K562 (cell line): ENCODE results near the gene KLF1. TPM values are rescaled to one million over a fixed set of nuclear protein-coding genes. Genes with fewer than 3 reads are reported as not detected.

Experiments
- BCL6 ChIP-seq: fragments of 250-450 bp; sonication (Bioruptor Pico); IDR thresholded peaks from 2 replicates; pipeline ENCODE4 v1.4.0; 2020
- CCNT2 ChIP-seq: IDR thresholded peaks from 2 replicates; pipeline ENCODE4 v1.6.1; 2011; ENCODE audit warnings: borderline replicate concordance, low read depth, mild to moderate bottlenecking, moderate library complexity, mixed read lengths, low read length; ENCODE audit not compliant: insufficient read length; ENCODE audit errors: extremely low read depth
- CREB1 ChIP-seq, 2 experiments: sonication (generic) in 1 of 2; formaldehyde crosslinking in 1 of 2; IDR thresholded peaks; 2 replicates each; pipeline versions ENCODE4 v1.6.1 to v1.8.0; 2012 to 2022; ENCODE audit warnings: inconsistent platforms in 1 of 2, mild to moderate bottlenecking in 1 of 2, missing genetic modification reagents in 1 of 2, moderate library complexity in 1 of 2
- CTBP1 ChIP-seq: fragments of 450-650 bp; IDR thresholded peaks from 2 replicates; pipeline ENCODE4 v1.6.1; 2016; ENCODE audit warnings: borderline replicate concordance
- FOXP1 ChIP-seq: sonication (generic); formaldehyde crosslinking; IDR thresholded peaks from 2 replicates; pipeline ENCODE4 v1.8.0; 2022; ENCODE audit warnings: mild to moderate bottlenecking, missing genetic modification reagents
- KLF1 ChIP-seq: fragments of 450-650 bp; IDR thresholded peaks from 2 replicates; pipeline ENCODE4 v1.6.1; 2016; ENCODE audit warnings: missing genetic modification characterization, missing compliant biosample characterization
- MEIS2 ChIP-seq: fragments of 450-650 bp; IDR thresholded peaks from 2 replicates; pipeline ENCODE4 v1.6.1; 2014; ENCODE audit warnings: mild to moderate bottlenecking; ENCODE audit not compliant: partially characterized antibody
- NONO ChIP-seq, 2 experiments: fragments of 200-400 bp in 1 of 2; fragments of 450-650 bp in 1 of 2; formaldehyde crosslinking in 1 of 2; IDR thresholded peaks; 2 replicates each; pipeline ENCODE4 v1.6.1; 2017; ENCODE audit warnings: low read depth in 2 of 2, mild to moderate bottlenecking in 2 of 2, moderate library complexity in 2 of 2, low read length in 1 of 2
- POLR2G ChIP-seq: fragments of 200-400 bp; formaldehyde crosslinking; IDR thresholded peaks from 2 replicates; pipeline ENCODE4 v1.6.1; 2017; ENCODE audit warnings: low read depth, mild to moderate bottlenecking, antibody characterized with exemption, low read length, moderate library complexity
- RB1 ChIP-seq: fragments of 450-650 bp; IDR thresholded peaks from 2 replicates; pipeline ENCODE4 v1.6.1; 2017; ENCODE audit warnings: low read depth, mild to moderate bottlenecking
- XRCC3 ChIP-seq: fragments of 450-650 bp; IDR thresholded peaks from 2 replicates; pipeline ENCODE4 v1.6.1; 2017; ENCODE audit warnings: mild to moderate bottlenecking, moderate library complexity
- YY1 ChIP-seq, 3 experiments: IDR thresholded peaks; 2 replicates each; pipeline ENCODE4 v1.6.1; 2011; ENCODE audit warnings: low read length in 2 of 3, mild to moderate bottlenecking in 2 of 3, moderate library complexity in 2 of 3, borderline replicate concordance in 1 of 3, control low read depth in 1 of 3, low read depth in 1 of 3; ENCODE audit not compliant: insufficient read depth in 3 of 3, insufficient replicate concordance in 2 of 3, control insufficient read depth in 1 of 3, insufficient read length in 1 of 3; ENCODE audit errors: extremely low read depth in 1 of 3
- ZBTB1 ChIP-seq: sonication (generic); formaldehyde crosslinking; IDR thresholded peaks from 2 replicates; pipeline ENCODE4 v1.8.1; 2023; ENCODE audit warnings: missing genetic modification reagents, low read depth, mild to moderate bottlenecking, borderline replicate concordance
- ZNF263 ChIP-seq: sonication (generic); formaldehyde crosslinking; IDR thresholded peaks from 2 replicates; pipeline ENCODE4 v1.8.0; 2022; ENCODE audit warnings: mild to moderate bottlenecking, missing genetic modification reagents, borderline replicate concordance
- polyA plus RNA-seq, 8 experiments: library from polyadenylated mRNA; depleted of rRNA in 4 of 8; stranded (reverse) in 5 of 8; unstranded in 3 of 8; fragments of >200 nt; fragmentation: Nextera tagmentation in 2 of 8; fragmentation: Illumina TruSeq in 1 of 8; extraction: Ambion mirVana in 2 of 8; extraction: Trizol in 1 of 8; gene quantifications; 2 replicates each; pipeline versions ENCODE4 v1.2.1 to v1.2.3, GENCODE V29; 2011 to 2014; ENCODE audit warnings: inconsistent platforms in 1 of 8, missing spikeins in 1 of 8
- total RNA-seq, 7 experiments: library from RNA; depleted of rRNA in 6 of 7; stranded (reverse); fragments of >200 nt in 6 of 7; fragmentation: Illumina TruSeq in 2 of 7; extraction: Trizol in 2 of 7; gene quantifications; 2 replicates each; pipeline versions ENCODE4 v1.2.1 to v1.2.3, GENCODE V29; 2011 to 2021; ENCODE audit warnings: low replicate concordance in 1 of 7
- TF ChIP-seq, protein P1 (sequence below): sonication (generic); formaldehyde crosslinking; IDR thresholded peaks from 2 replicates; pipeline ENCODE4 v1.8.1; 2022; ENCODE audit warnings: missing genetic modification reagents
- TF ChIP-seq, protein P2 (sequence below): conservative IDR thresholded peaks from 2 replicates; pipeline ENCODE4 v1.6.1; 2011; ENCODE audit warnings: low read depth, mild to moderate bottlenecking, low read length; ENCODE audit not compliant: control insufficient read depth
- TF ChIP-seq, protein P3 (sequence below): IDR thresholded peaks from 2 replicates; pipeline ENCODE4 v1.6.1; 2011; ENCODE audit warnings: borderline replicate concordance, low read depth, mild to moderate bottlenecking, moderate library complexity, low read length; ENCODE audit not compliant: insufficient read depth, poor library complexity, severe bottlenecking
- TF ChIP-seq, protein P4 (sequence below), 3 experiments: IDR thresholded peaks in 2 of 3; conservative IDR thresholded peaks in 1 of 3; 2 replicates each; pipeline ENCODE4 v1.5.1; 2011 to 2012; ENCODE audit warnings: low read length in 3 of 3, mild to moderate bottlenecking in 3 of 3, control low read depth in 2 of 3, improper control_type of control experiment in 1 of 3, inconsistent platforms in 1 of 3, low read depth in 1 of 3, mixed read lengths in 1 of 3, moderate library complexity in 1 of 3; ENCODE audit not compliant: insufficient read depth in 2 of 3

KLF1 gene
- total and polyA plus RNA-seq, 9 of the 15 experiments (the other 6 are each of a cell fraction or from before 2014, with no cell fraction given), result 8.4 to 163 (median 47.3) TPM

DNA sequence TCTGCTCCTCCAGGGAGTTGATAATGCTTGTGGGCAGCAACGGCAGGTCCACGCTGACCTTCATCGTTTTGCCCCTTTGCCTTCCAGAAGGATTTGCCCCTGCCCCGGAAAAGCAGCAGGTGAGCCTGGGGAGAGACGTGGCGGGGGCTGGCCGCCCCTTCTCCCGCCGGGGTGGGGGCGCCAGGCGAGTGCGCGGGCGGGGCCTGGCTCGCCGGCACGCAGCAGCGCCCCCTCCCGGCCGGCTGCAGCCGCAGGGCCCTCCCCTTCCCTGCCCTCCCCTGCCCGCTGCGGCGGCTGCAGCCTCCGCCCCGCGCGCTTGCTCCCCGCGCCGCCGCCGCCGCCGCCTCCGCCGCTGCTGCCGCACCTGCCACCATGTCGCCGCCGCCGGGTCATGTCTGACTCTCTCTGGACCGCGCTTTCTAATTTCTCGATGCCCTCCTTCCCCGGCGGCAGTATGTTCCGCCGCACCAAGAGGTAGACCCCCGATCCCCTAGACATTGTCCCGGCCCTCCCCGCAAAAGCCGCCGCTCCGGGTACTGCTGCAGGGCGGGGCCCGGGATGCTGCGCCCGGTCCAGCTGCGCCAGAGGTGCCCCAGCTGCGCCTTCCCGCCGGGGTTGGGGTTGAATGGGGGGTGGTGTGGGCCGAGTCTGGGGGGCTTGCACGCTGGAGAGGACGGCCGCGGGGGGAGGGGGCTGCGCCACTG is 48.7 kb downstream of the KLF1 start, which contains the start of gene MAST1 (continued):
- peak in 2 of 3 experiments; percentile 24 to 37 for TF ChIP-seq YY1 (IDR thresholded peaks at IDR 0.05; ENCODE audit: borderline replicate concordance in 1 of 3, control insufficient read depth in 1 of 3, extremely low read depth in 1 of 3, insufficient read depth in 3 of 3, insufficient read length in 1 of 3, insufficient replicate concordance in 2 of 3, low read depth in 1 of 3, low read length in 2 of 3)
- 0 out of 2 replicates have a peak, but pooled peaks have one; percentile 4 for TF ChIP-seq ZNF263
- peak; percentile 86 for TF ChIP-seq CTBP1
- TF ChIP-seq FOXP1 (CRISPR knock-in tag), result peak; percentile 50; the same call in 1 of the 2 replicates
- TF ChIP-seq KLF1 (tag), result peak; percentile 91
- no peak for TF ChIP-seq XRCC3
- TF ChIP-seq RB1, result peak; percentile 92
- TF ChIP-seq CCNT2, result peak; percentile 48
- TF ChIP-seq POLR2G, result peak; percentile 68
- TF ChIP-seq, protein P1, sequence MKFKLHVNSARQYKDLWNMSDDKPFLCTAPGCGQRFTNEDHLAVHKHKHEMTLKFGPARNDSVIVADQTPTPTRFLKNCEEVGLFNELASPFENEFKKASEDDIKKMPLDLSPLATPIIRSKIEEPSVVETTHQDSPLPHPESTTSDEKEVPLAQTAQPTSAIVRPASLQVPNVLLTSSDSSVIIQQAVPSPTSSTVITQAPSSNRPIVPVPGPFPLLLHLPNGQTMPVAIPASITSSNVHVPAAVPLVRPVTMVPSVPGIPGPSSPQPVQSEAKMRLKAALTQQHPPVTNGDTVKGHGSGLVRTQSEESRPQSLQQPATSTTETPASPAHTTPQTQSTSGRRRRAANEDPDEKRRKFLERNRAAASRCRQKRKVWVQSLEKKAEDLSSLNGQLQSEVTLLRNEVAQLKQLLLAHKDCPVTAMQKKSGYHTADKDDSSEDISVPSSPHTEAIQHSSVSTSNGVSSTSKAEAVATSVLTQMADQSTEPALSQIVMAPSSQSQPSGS, result no peak
- TF ChIP-seq, protein P2, sequence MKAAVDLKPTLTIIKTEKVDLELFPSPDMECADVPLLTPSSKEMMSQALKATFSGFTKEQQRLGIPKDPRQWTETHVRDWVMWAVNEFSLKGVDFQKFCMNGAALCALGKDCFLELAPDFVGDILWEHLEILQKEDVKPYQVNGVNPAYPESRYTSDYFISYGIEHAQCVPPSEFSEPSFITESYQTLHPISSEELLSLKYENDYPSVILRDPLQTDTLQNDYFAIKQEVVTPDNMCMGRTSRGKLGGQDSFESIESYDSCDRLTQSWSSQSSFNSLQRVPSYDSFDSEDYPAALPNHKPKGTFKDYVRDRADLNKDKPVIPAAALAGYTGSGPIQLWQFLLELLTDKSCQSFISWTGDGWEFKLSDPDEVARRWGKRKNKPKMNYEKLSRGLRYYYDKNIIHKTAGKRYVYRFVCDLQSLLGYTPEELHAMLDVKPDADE, result 0 out of 2 replicates have a peak, but pooled peaks have one; percentile 32
- TF ChIP-seq, protein P3, sequence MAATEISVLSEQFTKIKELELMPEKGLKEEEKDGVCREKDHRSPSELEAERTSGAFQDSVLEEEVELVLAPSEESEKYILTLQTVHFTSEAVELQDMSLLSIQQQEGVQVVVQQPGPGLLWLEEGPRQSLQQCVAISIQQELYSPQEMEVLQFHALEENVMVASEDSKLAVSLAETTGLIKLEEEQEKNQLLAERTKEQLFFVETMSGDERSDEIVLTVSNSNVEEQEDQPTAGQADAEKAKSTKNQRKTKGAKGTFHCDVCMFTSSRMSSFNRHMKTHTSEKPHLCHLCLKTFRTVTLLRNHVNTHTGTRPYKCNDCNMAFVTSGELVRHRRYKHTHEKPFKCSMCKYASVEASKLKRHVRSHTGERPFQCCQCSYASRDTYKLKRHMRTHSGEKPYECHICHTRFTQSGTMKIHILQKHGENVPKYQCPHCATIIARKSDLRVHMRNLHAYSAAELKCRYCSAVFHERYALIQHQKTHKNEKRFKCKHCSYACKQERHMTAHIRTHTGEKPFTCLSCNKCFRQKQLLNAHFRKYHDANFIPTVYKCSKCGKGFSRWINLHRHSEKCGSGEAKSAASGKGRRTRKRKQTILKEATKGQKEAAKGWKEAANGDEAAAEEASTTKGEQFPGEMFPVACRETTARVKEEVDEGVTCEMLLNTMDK, result peak; percentile 83
- TF ChIP-seq CREB1 (IDR thresholded peaks at IDR 0.05), result no peak
- 0 out of 2 replicates have a peak, but pooled peaks have one; percentile 2 for TF ChIP-seq CREB1 (CRISPR knock-in tag; IDR thresholded peaks at IDR 0.05)
- TF ChIP-seq MEIS2, result peak; percentile 1
- TF ChIP-seq NONO (IDR thresholded peaks at IDR 0.05; ENCODE audit: low read depth in 2 of 2, low read length in 1 of 2), result peak in 1 of 2 experiments; percentile 60; a peak in 1 of 4 replicates
- TF ChIP-seq BCL6 (CRISPR knock-in tag), result no peak
- TF ChIP-seq, protein P4, sequence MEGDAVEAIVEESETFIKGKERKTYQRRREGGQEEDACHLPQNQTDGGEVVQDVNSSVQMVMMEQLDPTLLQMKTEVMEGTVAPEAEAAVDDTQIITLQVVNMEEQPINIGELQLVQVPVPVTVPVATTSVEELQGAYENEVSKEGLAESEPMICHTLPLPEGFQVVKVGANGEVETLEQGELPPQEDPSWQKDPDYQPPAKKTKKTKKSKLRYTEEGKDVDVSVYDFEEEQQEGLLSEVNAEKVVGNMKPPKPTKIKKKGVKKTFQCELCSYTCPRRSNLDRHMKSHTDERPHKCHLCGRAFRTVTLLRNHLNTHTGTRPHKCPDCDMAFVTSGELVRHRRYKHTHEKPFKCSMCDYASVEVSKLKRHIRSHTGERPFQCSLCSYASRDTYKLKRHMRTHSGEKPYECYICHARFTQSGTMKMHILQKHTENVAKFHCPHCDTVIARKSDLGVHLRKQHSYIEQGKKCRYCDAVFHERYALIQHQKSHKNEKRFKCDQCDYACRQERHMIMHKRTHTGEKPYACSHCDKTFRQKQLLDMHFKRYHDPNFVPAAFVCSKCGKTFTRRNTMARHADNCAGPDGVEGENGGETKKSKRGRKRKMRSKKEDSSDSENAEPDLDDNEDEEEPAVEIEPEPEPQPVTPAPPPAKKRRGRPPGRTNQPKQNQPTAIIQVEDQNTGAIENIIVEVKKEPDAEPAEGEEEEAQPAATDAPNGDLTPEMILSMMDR (IDR thresholded peaks at IDR 0.05 in 2 of 3, conservative IDR thresholded peaks at IDR 0.05 in 1 of 3; ENCODE audit: insufficient read depth in 2 of 3, low read depth in 1 of 3, low read length in 3 of 3), result peak; percentile 30 to 77 (median 66); a peak in 5 of 6 replicates
- peak; percentile 88 for TF ChIP-seq ZBTB1
